Fibroblast of lung (primary cell): Measurements from ENCODE around the gene TMEM272.

ENCODE experiments used
- EZH2 ChIP-seq: IDR thresholded peaks from 2 replicates; pipeline ENCODE4 v1.5.1; 2012; ENCODE audit warnings: low read length, control low read depth, mild to moderate bottlenecking; ENCODE audit errors: missing control alignments
- TF ChIP-seq, protein P1 (sequence below), 2 donors: IDR thresholded peaks in 1 of 2; conservative IDR thresholded peaks in 1 of 2; 1 replicate in 1 of 2; 2 replicates in 1 of 2; pipeline ENCODE4 v1.5.1; 2011 to 2012; ENCODE audit warnings: low read length in 2 of 2, control low read depth in 1 of 2, inconsistent platforms in 1 of 2, low read depth in 1 of 2, mild to moderate bottlenecking in 1 of 2

DNA sequence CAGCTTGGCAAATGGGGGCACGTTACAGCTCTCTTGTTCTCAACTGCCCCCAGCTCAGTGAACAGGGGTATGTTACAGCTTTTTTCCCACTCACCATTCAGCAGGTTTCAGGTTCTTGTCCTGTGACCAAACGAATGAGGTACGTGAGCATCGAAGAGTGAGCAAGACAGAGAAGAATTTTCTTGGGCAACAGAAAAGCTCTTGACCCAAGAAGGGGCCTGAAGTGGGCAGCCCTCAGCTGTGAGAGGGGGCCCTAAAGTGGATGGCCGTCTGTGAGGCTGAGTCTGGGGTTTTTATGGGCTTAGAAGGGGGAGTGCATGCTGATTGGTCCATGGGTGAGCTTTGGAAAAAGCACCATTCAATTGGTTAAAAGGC is 38.2 kb upstream of the TMEM272 start:
- TF ChIP-seq, protein P1, sequence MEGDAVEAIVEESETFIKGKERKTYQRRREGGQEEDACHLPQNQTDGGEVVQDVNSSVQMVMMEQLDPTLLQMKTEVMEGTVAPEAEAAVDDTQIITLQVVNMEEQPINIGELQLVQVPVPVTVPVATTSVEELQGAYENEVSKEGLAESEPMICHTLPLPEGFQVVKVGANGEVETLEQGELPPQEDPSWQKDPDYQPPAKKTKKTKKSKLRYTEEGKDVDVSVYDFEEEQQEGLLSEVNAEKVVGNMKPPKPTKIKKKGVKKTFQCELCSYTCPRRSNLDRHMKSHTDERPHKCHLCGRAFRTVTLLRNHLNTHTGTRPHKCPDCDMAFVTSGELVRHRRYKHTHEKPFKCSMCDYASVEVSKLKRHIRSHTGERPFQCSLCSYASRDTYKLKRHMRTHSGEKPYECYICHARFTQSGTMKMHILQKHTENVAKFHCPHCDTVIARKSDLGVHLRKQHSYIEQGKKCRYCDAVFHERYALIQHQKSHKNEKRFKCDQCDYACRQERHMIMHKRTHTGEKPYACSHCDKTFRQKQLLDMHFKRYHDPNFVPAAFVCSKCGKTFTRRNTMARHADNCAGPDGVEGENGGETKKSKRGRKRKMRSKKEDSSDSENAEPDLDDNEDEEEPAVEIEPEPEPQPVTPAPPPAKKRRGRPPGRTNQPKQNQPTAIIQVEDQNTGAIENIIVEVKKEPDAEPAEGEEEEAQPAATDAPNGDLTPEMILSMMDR (conservative IDR thresholded peaks at IDR 0.05 in 1 of 2, IDR thresholded peaks at IDR 0.05 in 1 of 2; ENCODE audit: low read depth in 1 of 2, low read length in 2 of 2) = no peak
- no peak for TF ChIP-seq EZH2
